GM21529 (cell line): ENCODE measurements around the gene TNK2.

Source experiments
- ATAC-seq: cut with Tn5 transposase; IDR thresholded peaks from one replicate; pipeline ENCODE4 v1.9.1; 2021; ENCODE audit not compliant: unreplicated experiment

Gene TNK2

GRCh38 chr3:195886181-195887141 lies 21.9 kb downstream of the TNK2 start:
- no peak for ATAC-seq

GRCh38 chr3:195885036-195885891 lies 23.1 kb downstream of the TNK2 start:
- no peak for ATAC-seq

- ATAC-seq: no peak
Measured at GRCh38 chr3:195884691-195885035, 23.7 kb downstream of the TNK2 start.

- no peak for ATAC-seq
Measured at GRCh38 chr3:195883801-195884200, 24.6 kb downstream of the TNK2 start.

GRCh38 chr3:195883160-195883559 lies 25.2 kb downstream of the TNK2 start:
- no peak for ATAC-seq

- no peak for ATAC-seq
Measured at GRCh38 chr3:195882002-195882441, 26.3 kb downstream of the TNK2 start.

GRCh38 chr3:195881276-195881988 lies 26.9 kb downstream of the TNK2 start:
- no peak for ATAC-seq

- no peak for ATAC-seq
Measured at GRCh38 chr3:195880037-195880431, 28.3 kb downstream of the TNK2 start.

- ATAC-seq: no peak
Measured at GRCh38 chr3:195879416-195880036, 28.8 kb downstream of the TNK2 start.

- no peak for ATAC-seq
Measured at GRCh38 chr3:195878424-195879274, 29.7 kb downstream of the TNK2 start.

GRCh38 chr3:195877767-195878423 lies 30.5 kb downstream of the TNK2 start:
- no peak for ATAC-seq

- no peak for ATAC-seq
Measured at GRCh38 chr3:195877136-195877715, 31.1 kb downstream of the TNK2 start.

GRCh38 chr3:195876297-195877064 lies 31.9 kb downstream of the TNK2 start:
- no peak for ATAC-seq

- no peak for ATAC-seq
Measured at GRCh38 chr3:195875482-195876236, 32.7 kb downstream of the TNK2 start.

GRCh38 chr3:195873971-195874370 lies 34.4 kb downstream of the TNK2 start:
- no peak for ATAC-seq

- no peak for ATAC-seq
Measured at GRCh38 chr3:195873281-195873887, 35.0 kb downstream of the TNK2 start.

- no peak for ATAC-seq
Measured at GRCh38 chr3:195872800-195873199, 35.6 kb downstream of the TNK2 start.
